ENCODE measurements around the gene ARID3C. TPM values are rescaled to one million over a fixed set of nuclear protein-coding genes. Genes with fewer than 3 reads are reported as not detected.
A peak's percentile ranks its signal among the peaks of the same experiment; 100 is the strongest.

Gene ARID3C
- total RNA-seq, 1 experiment from 2014 or later, result not detected

DNA sequence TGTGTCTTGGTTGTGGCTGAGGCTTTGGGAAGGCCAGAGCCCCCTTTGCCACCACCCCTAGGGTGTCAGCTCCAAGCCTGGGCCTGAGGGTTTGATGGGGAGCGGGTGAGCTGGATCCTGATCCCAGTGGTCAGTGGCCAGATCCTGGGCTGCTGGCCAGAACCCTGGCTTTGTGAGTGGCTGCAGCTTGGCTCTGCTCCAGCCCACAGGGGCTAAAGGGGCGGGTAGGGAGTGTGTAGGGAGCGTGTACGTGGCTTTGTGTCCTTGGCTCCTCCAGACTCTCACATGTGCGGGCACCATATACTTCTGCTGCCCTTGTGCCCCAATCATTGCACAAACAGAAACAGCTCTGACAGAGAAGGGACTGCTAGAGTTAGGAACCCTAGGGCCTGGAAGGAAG is 21.9 kb upstream of the ARID3C start:
- no peak overlapping the region for H3K27ac ChIP-seq
- H3K4me2 ChIP-seq, result no peak overlapping the region
- no TSS peak for BruUV-seq (replicated peaks)
- H3K9me3 ChIP-seq (ENCODE audit: insufficient read depth, low read depth), result no peaks in the 10 kb centered on the region
- peaks cover 11% of the 10 kb centered on the region; the same call in 1 of the 2 replicates for H3F3A ChIP-seq (ENCODE audit: insufficient read depth, low read depth)
- H3K27me3 ChIP-seq (ENCODE audit: insufficient read depth, low read depth), result no peaks in the 10 kb centered on the region
- DNase-seq, result no peak
- H3K9me2 ChIP-seq (ENCODE audit: insufficient read depth), result no peaks in the 10 kb centered on the region
- H2AFZ ChIP-seq, result no peak overlapping the region
- TF ChIP-seq, protein P1, sequence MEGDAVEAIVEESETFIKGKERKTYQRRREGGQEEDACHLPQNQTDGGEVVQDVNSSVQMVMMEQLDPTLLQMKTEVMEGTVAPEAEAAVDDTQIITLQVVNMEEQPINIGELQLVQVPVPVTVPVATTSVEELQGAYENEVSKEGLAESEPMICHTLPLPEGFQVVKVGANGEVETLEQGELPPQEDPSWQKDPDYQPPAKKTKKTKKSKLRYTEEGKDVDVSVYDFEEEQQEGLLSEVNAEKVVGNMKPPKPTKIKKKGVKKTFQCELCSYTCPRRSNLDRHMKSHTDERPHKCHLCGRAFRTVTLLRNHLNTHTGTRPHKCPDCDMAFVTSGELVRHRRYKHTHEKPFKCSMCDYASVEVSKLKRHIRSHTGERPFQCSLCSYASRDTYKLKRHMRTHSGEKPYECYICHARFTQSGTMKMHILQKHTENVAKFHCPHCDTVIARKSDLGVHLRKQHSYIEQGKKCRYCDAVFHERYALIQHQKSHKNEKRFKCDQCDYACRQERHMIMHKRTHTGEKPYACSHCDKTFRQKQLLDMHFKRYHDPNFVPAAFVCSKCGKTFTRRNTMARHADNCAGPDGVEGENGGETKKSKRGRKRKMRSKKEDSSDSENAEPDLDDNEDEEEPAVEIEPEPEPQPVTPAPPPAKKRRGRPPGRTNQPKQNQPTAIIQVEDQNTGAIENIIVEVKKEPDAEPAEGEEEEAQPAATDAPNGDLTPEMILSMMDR (conservative IDR thresholded peaks at IDR 0.05), result no peak
- no peak for TF ChIP-seq EZH2 (IDR thresholded peaks at IDR 0.05; ENCODE audit: low read depth)
- H3K4me1 ChIP-seq (replicated peaks; ENCODE audit: insufficient read depth), result peaks cover 23% of the 10 kb centered on the region
- peaks cover 10% of the 10 kb centered on the region; the same call in 1 of the 2 replicates for H3K79me2 ChIP-seq (ENCODE audit: low read depth)
- H3K36me3 ChIP-seq (ENCODE audit: low read depth), result no peaks in the 10 kb centered on the region
- intact Hi-C loops (cut with micrococcal nuclease; ENCODE audit: unreplicated experiment), result no loop called here
- CTCF ChIA-PET, result interaction anchor here (0.5 kb wide), 1 partner anchor 37 kb away, joined by 3 read pairs; no protein-coding TSS in a partner anchor
- no peak overlapping the region for H3K4me3 ChIP-seq
- H4K20me1 ChIP-seq (ENCODE audit: insufficient read depth), result no peaks in the 10 kb centered on the region; the same call in 1 of the 2 replicates
- POLR2A ChIA-PET (ENCODE audit: unreplicated experiment), result interaction anchor here (0.6 kb wide), 1 partner anchor 14 kb away, joined by 3 read pairs; no protein-coding TSS in a partner anchor

- TF ChIP-seq, protein P1 (conservative IDR thresholded peaks at IDR 0.05), result no peak
- Histone ChIP-seq H4K20me1 (ENCODE audit: insufficient read depth) (no peaks in the 10 kb centered on the region; the same call in 1 of the 2 replicates), H2AFZ (no peak overlapping the region), H3K27me3 (ENCODE audit: insufficient read depth, low read depth) (no peaks in the 10 kb centered on the region), H3K9me2 (ENCODE audit: insufficient read depth) (no peaks in the 10 kb centered on the region), H3K79me2 (ENCODE audit: low read depth) (peaks cover 10% of the 10 kb centered on the region; the same call in 1 of the 2 replicates), H3K4me3 (no peak overlapping the region), H3F3A (ENCODE audit: insufficient read depth, low read depth) (peaks cover 11% of the 10 kb centered on the region; the same call in 1 of the 2 replicates), H3K4me1 (replicated peaks; ENCODE audit: insufficient read depth) (peaks cover 28% of the 10 kb centered on the region), H3K9me3 (ENCODE audit: insufficient read depth, low read depth) (no peaks in the 10 kb centered on the region), H3K36me3 (ENCODE audit: low read depth) (no peaks in the 10 kb centered on the region), H3K27ac (no peak overlapping the region), H3K4me2 (no peak overlapping the region)
- BruUV-seq (replicated peaks), result no TSS peak
- DNase-seq, result no peak
- CTCF ChIA-PET, result no interaction called here
- intact Hi-C loops (cut with micrococcal nuclease; ENCODE audit: unreplicated experiment), result no loop called here
- POLR2A ChIA-PET (ENCODE audit: unreplicated experiment), result no interaction called here
Observed at GRCh38 chr9:34648673-34649072, 19.8 kb upstream of the ARID3C start.

DNA sequence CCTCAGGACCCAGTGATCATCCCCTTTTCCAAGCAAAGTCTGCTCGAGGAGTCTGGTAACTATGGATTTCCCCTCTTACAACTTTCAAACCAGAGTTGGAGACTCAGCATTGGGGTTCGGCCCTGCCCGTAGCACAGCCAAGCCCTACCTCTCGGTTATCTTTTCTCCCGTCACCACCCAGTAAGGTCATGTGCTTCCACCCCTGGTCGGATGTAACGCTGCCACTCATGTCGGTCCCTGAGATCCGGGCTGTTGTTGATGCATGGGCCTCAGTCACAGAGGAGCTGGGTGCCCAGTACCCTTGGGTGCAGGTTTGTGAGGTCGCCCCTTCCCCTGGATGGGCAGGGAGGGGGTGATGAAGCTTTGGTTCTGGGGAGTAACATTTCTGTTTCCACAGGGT is 18.8 kb upstream of the ARID3C start:
- Histone ChIP-seq H3F3A (ENCODE audit: insufficient read depth, low read depth) (peaks cover 11% of the 10 kb centered on the region; the same call in 1 of the 2 replicates), H3K27me3 (ENCODE audit: insufficient read depth, low read depth) (no peaks in the 10 kb centered on the region), H3K36me3 (ENCODE audit: low read depth) (no peaks in the 10 kb centered on the region), H3K9me3 (ENCODE audit: insufficient read depth, low read depth) (no peaks in the 10 kb centered on the region), H3K4me1 (replicated peaks; ENCODE audit: insufficient read depth) (peaks cover 25% of the 10 kb centered on the region), H3K79me2 (ENCODE audit: low read depth) (peaks cover 10% of the 10 kb centered on the region; the same call in 1 of the 2 replicates), H3K4me3 (peak overlapping the region; percentile 71), H3K27ac (no peak overlapping the region), H3K9me2 (ENCODE audit: insufficient read depth) (no peaks in the 10 kb centered on the region), H3K4me2 (peak overlapping the region; percentile 88), H4K20me1 (ENCODE audit: insufficient read depth) (no peaks in the 10 kb centered on the region; the same call in 1 of the 2 replicates), H2AFZ (no peak overlapping the region)
- no peak for DNase-seq
- TSS peak; percentile 44 for BruUV-seq (replicated peaks)
- TF ChIP-seq, protein P1 (conservative IDR thresholded peaks at IDR 0.05), result no peak
- no peak for TF ChIP-seq EZH2 (IDR thresholded peaks at IDR 0.05; ENCODE audit: low read depth)
- ChIA-PET POLR2A (ENCODE audit: unreplicated experiment) (interaction anchor here (0.6 kb wide), 1 partner anchor 1010 kb away, joined by 3 read pairs; the partner anchor contains the start of genes CCDC107 and RMRP), CTCF (no interaction called here)
- intact Hi-C loops (cut with micrococcal nuclease; ENCODE audit: unreplicated experiment), result loop anchor here (2.0 kb wide), 1 partner anchor 17 kb away; no protein-coding TSS in a partner anchor
